Measurements from ENCODE around the gene UGDH. TPM values are rescaled to one million over a fixed set of nuclear protein-coding genes. Genes with fewer than 3 reads are reported as not detected.

The UGDH gene
- polyA plus RNA-seq, 1 donor from 2014 or later = 21.1 TPM

DNA sequence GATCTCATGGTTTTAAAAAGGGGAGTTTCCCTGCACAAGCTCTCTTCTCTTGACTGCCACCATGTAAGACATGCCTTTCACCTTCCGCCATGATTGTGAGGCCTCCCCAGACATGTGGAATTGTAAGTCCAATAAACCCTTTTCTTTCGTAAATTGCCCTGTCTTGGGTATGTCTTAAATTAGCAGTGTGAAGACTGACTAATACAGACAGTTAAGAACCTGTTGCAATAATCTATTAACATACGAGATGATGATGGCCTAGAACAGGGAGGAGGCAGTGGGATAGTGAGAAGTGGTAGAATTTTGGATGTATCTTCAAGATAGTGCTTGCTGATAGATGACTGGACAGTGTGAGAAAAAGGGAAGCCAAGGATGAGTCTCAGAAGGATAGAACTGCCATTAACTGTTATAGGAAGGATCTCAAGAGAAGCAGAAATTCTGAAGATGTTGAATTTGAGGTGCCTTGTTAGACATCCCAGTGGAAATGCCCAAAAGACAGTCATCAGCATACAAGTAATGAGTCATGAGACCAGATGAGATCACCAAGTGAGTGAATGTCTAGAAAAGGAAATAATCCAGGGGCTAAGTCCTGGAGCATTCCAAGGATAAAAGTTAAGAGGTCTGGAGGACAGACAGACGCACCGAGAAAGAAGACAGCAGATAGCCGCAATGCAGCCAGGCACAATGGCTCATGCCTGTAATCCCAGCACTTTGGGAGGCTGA, 38.8 kb upstream of the UGDH start (continued):
- TF ChIP-seq, protein P1, sequence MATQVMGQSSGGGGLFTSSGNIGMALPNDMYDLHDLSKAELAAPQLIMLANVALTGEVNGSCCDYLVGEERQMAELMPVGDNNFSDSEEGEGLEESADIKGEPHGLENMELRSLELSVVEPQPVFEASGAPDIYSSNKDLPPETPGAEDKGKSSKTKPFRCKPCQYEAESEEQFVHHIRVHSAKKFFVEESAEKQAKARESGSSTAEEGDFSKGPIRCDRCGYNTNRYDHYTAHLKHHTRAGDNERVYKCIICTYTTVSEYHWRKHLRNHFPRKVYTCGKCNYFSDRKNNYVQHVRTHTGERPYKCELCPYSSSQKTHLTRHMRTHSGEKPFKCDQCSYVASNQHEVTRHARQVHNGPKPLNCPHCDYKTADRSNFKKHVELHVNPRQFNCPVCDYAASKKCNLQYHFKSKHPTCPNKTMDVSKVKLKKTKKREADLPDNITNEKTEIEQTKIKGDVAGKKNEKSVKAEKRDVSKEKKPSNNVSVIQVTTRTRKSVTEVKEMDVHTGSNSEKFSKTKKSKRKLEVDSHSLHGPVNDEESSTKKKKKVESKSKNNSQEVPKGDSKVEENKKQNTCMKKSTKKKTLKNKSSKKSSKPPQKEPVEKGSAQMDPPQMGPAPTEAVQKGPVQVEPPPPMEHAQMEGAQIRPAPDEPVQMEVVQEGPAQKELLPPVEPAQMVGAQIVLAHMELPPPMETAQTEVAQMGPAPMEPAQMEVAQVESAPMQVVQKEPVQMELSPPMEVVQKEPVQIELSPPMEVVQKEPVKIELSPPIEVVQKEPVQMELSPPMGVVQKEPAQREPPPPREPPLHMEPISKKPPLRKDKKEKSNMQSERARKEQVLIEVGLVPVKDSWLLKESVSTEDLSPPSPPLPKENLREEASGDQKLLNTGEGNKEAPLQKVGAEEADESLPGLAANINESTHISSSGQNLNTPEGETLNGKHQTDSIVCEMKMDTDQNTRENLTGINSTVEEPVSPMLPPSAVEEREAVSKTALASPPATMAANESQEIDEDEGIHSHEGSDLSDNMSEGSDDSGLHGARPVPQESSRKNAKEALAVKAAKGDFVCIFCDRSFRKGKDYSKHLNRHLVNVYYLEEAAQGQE (IDR thresholded peaks at IDR 0.05; ENCODE audit: borderline replicate concordance) = no peak
- TF ChIP-seq MXI1 (conservative IDR thresholded peaks at IDR 0.05; ENCODE audit: poor library complexity, severe bottlenecking) = no peak

- Histone ChIP-seq H3K4me3 (ENCODE audit: low read length) (no peak overlapping the region), H3K27ac (ENCODE audit: low read length) (no peak overlapping the region), H3K79me2 (replicated peaks; ENCODE audit: insufficient read depth, low read length) (no peaks in the 10 kb centered on the region), H3F3A (ENCODE audit: insufficient read depth, low read length, poor library complexity, severe bottlenecking) (no peaks in the 10 kb centered on the region), H2AFZ (ENCODE audit: low read depth, low read length) (no peak overlapping the region), H4K20me1 (ENCODE audit: insufficient read depth) (no peaks in the 10 kb centered on the region), H3K4me2 (ENCODE audit: low read length) (no peak overlapping the region), H3K27me3 (ENCODE audit: insufficient read depth, low read depth, low read length) (no peaks in the 10 kb centered on the region), H3K9ac (ENCODE audit: low read length) (no peak overlapping the region), H3K9me2 (ENCODE audit: insufficient read depth, low read length) (no peaks in the 10 kb centered on the region), H3K36me3 (ENCODE audit: insufficient read depth, low read length) (no peaks in the 10 kb centered on the region), H3K9me3 (ENCODE audit: low read length) (no peaks in the 10 kb centered on the region)
- no peak for TF ChIP-seq MXI1 (conservative IDR thresholded peaks at IDR 0.05; ENCODE audit: poor library complexity, severe bottlenecking)
- TF ChIP-seq, protein P1 (IDR thresholded peaks at IDR 0.05; ENCODE audit: borderline replicate concordance) = no peak
Observed at GRCh38 chr4:39563346-39563847, 36.2 kb upstream of the UGDH start.

GRCh38 chr4:39562792-39563191, 35.6 kb upstream of the UGDH start:
- TF ChIP-seq EP300 (conservative IDR thresholded peaks at IDR 0.05; ENCODE audit: poor library complexity, severe bottlenecking) (no peak), EZH2 (IDR thresholded peaks at IDR 0.05; ENCODE audit: borderline replicate concordance, insufficient read depth, low read length, poor library complexity, severe bottlenecking) (no peak), TAF1 (IDR thresholded peaks at IDR 0.05; ENCODE audit: low read depth) (no peak), RAD21 (conservative IDR thresholded peaks at IDR 0.05) (no peak), CTCF (IDR thresholded peaks at IDR 0.05; ENCODE audit: poor library complexity, severe bottlenecking) (no peak), POLR2AphosphoS5 (IDR thresholded peaks at IDR 0.05) (no peak), MXI1 (conservative IDR thresholded peaks at IDR 0.05; ENCODE audit: poor library complexity, severe bottlenecking) (no peak), SMC3 (conservative IDR thresholded peaks at IDR 0.05; ENCODE audit: poor library complexity) (no peak)
- TF ChIP-seq, protein P1 (IDR thresholded peaks at IDR 0.05; ENCODE audit: borderline replicate concordance) = no peak
- no peak overlapping the region for H3K9ac ChIP-seq (ENCODE audit: low read length)

More at GRCh38 chr4:39562792-39563191, 35.6 kb upstream of the UGDH start:
- H3K9me3 ChIP-seq (ENCODE audit: low read length) = no peaks in the 10 kb centered on the region
- H2AFZ ChIP-seq (ENCODE audit: low read depth, low read length) = no peak overlapping the region
- H3K36me3 ChIP-seq (ENCODE audit: insufficient read depth, low read length) = no peaks in the 10 kb centered on the region
- H3K27ac ChIP-seq (ENCODE audit: low read length) = no peak overlapping the region
- H3K4me3 ChIP-seq (ENCODE audit: low read length) = no peak overlapping the region
- H3K27me3 ChIP-seq (ENCODE audit: insufficient read depth, low read depth, low read length) = no peaks in the 10 kb centered on the region
- H4K20me1 ChIP-seq (ENCODE audit: insufficient read depth) = no peaks in the 10 kb centered on the region
- H3K4me2 ChIP-seq (ENCODE audit: low read length) = no peak overlapping the region
- H3K79me2 ChIP-seq (replicated peaks; ENCODE audit: insufficient read depth, low read length) = no peaks in the 10 kb centered on the region
- no peaks in the 10 kb centered on the region for H3F3A ChIP-seq (ENCODE audit: insufficient read depth, low read length, poor library complexity, severe bottlenecking)
- H3K9me2 ChIP-seq (ENCODE audit: insufficient read depth, low read length) = no peaks in the 10 kb centered on the region

Data from neural cell (in vitro differentiated cells).